HG02763 (cell line): Measurements from ENCODE around the gene SRR.

Experiments
- ATAC-seq: cut with Tn5 transposase; IDR thresholded peaks from one replicate; pipeline ENCODE4 v1.9.1; 2021; ENCODE audit warnings: mild to moderate bottlenecking, moderate library complexity; ENCODE audit not compliant: unreplicated experiment

SRR gene

DNA sequence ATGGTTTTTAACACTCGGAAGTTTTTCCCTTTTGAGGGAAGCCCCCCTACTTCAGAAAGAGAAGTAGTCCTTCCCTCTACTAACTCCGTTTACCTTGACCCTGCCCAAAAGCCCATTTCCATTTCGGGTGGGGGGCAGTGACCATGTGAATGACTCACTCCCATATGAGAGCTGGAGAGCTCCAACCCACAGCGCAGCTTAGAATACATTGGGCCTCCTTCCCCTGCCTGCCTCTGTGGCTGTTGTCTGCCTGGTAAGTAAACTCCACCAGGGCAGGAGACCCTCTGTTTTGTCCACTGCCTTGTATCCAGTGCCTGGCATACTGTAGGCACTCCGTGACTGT is 34.5 kb downstream of the SRR start:
- ATAC-seq: no peak

DNA sequence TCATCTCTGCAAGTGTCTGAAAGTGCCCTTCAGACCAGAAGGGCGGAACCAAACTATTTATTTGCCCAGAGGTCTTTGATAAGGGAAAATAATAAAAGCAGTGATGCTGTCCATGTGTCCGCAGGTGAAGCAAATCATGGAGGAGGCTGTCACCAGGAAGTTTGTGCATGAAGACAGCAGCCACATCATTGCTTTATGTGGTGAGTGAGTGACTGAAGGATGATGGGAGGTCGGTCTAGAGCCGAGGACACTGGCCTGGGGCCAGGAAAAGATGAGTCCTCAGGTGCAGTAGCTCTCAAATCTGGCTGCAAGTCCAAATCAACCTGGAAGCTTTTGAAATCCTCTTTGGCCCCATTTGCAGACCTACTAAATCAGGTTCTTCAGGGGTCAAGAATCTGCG is 39.7 kb downstream of the SRR start:
- ATAC-seq: no peak

DNA sequence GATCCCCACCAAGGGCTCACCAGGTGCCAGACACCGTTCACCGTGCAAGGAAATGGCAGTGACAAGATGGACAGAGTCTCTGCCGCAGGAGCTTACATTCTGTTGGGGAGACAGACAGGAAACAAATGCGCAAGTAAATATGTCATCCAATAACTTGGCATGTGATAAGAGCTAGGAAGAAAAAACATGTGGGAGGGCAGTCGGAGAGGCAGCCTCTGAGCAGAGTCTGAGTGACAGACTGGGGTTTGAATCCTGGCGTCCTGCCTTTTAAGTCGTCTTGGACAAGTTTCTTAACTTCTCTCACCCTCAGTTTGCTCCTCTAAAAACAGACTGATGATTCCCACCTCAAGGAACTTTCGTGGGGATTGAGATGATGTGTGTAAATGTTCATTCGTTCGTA is 40.8 kb downstream of the SRR start:
- ATAC-seq: no peak

DNA sequence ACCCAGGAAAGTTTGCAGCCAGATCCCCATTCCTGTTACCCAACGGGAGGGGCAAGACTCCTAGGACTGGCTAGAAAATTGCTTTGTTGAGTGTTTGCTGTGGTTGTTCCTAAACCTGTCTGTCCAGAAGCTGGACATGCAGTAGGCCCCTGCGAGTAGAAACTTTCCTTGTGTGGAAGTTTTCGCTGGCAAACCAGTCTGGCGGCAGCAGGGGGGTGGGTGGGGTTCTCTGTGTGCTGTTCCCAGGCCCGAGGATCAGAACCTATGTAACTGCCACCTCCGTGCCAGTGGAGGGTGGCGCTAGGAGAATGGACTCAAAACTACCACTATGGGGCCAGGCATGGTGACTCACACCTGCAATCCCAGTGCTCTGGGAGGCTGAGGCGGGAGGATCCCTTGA is 42.7 kb downstream of the SRR start:
- ATAC-seq: no peak

DNA sequence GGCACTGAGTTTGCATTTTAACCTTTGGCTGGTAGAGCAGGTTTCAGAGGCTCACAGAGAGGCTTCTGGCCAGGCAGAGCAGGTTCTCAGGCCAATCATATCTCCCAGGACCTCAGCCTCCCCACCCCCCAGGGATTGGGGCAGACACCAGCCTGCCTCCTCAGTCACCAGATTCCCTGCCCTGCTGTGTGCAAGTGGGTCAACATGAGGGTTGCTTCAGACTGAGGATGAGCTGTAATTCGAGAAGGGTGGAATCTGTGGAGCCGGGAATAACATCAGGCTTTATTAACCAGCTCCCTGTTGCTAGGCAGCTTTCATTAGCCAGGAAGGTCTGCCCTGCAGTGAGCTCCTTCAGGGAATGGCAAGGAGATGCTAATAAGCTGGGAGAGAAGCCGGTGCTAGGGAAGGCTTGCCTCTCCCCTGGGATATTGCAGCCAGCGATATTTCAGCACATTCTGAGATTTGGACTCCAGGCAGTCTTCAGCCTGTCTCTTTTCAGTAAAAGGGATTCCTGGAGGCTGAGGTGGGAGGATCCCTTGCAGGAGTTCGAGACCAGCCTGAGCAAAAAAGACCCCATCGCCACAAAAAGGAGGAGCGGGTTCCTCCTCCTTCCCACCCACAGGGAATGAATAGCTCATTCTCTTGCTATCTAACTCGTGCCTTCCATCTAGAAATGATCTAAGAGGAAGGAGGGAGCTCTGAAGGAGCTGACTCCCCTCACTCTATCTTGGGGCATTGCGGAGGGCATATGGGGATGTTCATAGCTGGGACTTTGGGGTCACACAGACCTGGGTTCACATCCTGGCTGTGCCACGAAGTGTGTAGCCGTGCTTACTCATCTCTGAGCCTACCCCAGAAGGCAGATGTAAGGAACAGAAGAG is 44.3 kb downstream of the SRR start:
- no peak for ATAC-seq

DNA sequence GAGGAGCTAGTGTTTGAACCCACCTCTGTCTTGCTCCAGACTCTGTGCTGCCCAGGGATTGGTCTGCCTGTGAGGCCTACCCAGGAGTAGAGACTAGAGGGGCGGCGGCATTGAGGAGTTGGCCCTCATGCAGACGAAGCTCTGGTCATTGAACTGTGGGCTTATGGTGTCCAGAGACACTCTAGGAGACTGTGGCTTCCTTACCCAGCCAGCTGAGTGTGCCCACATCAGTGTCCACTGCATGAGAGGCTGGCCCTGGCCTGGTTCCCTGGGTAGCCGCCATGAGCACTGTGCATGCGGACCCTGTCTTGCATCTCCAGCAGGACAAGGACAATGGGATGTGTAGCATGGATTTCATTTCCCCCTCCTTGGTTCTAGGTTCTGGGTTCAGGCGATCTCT is 47.5 kb downstream of the SRR start:
- no peak for ATAC-seq

DNA sequence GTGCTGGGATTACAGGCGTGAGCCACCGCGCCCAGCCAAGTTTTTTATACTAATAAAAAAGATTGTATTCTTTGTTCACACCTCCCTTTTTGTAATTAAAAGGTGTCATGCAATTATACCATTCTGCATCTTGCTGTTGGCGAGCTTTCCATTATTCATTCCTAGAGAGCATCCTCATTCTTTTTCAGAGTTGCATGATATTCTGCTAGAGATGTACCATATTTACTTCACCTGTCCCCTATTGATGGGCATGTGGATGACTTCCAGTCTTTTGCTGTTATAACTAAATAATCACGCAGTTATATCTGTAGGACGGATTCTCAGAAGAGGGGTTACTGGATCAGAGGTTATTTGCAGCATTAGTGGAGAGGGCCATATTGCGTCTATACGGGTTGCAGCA is 50.6 kb downstream of the SRR start:
- ATAC-seq: no peak

DNA sequence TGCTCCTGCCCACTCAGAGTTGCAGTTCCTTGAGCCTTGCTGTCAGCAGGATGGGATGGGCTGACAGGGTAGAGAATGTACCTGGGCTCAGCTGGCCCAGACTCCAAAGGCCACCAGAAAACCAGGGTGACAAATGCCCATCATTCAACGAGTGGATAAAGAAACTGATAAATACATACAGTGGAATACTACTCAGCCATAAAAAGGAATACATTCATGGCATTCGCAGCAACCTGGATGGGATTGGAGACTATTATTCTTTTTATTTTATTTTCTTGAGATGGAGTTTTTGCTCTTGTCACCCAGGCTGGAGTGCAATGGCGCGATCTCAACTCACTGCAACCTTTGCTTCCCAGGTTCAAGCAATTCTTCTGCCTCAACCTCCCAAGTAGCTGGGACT is 53.5 kb downstream of the SRR start:
- no peak for ATAC-seq

DNA sequence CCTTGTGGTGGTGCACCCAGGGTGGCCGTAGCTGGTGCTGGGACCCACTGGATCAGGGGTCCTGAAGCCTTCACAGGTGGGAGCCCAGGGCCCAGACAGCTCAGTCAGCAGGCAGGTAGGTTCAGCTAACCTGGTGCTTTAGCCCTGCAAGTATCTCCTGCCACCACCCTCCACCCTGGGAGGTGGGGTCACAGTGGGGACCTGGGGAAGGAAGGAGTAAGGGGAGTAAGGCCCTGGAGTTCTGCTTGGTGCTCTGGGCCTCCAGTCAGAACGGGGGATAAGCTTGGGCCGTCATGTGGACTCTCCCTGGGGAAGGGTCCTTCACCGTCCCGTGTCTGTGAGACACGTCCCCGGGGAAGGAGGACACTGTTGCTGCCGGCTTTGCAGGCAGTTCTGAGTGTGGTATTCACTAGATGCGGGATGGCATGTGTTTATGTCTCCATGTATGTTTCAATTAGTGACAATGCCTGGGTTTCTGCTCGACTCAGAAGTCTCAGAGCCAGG is 54.2 kb downstream of the SRR start:
- ATAC-seq: no peak

DNA sequence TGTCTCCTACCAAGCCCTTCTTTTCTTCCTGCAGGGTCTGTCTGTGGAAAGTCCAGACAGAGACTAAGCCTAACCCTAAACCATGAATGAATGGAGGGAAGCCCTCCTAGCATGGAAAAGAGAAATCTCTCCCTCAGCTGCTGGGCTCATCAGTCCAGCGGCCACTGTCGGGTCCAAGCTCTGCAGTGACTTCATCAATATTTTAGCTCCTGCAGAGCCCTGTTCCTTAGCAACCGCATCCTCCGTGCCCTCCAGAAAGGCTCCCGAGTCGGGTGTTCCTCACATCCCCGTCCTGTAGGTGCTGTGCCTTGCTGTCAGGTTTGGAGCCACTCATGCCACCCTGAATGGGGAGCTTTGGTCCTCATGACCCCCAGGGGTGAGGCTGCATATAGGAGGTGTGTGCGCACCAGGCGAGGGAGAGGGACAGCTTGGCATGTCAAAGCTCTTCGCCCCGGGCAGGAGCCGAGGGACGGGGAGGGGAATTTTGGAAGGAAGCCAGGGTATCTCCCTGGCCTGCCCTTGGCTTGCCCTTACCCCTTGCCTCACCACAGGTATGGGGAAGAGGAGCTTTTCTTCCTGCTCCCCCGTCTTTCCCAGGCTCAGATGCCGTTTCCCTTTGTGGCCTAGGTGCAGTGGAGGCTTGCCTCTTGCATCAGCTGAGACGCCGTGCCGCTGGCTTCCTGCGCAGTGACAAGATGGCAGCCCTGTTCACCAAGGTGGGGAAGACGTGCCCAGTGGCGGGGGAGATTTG is 57.4 kb downstream of the SRR start:
- ATAC-seq: no peak

DNA sequence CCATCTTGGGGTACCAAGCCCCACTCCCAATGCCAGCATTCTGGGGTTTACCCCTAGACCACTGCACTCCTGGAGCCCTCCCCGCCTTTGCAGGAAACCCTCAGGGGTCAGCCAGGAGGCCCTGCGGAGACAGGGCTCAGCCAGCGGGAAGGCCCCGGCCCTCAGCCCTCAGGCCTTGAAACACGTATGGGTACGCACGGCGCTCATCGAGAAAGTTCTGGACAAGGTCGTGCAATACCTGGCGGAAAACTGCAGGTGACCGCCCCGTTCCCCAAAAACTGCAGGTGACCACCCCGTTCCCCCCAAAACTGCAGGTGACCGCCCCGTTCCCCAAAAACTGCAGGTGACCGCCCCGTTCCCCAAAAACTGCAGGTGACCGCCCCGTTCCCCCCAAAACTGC is 58.3 kb downstream of the SRR start:
- ATAC-seq: no peak

DNA sequence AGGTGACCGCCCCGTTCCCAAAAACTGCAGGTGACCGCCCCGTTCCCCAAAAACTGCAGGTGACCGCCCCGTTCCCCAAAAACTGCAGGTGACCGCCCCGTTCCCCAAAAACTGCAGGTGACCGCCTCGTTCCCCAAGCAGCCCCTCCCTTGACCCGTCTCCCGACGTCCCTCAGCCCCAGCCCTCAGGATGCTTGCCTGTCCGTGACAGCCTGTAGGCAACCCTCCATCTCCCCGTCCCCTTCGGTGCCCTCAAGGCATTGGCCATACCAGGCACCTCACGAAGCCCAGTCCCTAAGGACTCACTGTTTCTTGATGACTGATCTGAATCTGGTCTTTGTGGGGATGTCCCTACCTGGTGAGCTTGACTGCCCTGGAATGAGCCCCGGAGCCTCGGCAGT is 58.7 kb downstream of the SRR start:
- no peak for ATAC-seq

DNA sequence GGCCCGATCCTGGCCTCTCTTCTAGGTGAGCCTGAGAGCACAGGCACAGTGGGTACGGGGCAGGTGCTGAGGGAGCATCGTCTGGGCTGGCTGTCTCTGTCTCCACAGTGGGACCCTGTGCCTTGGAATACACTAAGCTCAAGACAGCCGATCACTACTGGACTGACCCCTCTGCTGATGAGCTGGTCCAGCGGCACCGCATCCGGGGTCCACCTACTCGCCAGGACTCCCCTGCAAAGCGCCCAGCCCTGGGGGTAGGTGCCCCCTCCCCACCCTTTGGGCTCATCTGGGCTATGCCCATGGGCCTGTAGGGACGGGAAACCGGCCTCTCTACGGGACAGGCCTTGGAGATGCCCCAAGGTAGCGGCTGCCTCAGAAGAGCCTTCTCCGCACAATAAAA is 59.1 kb downstream of the SRR start:
- no peak for ATAC-seq

DNA sequence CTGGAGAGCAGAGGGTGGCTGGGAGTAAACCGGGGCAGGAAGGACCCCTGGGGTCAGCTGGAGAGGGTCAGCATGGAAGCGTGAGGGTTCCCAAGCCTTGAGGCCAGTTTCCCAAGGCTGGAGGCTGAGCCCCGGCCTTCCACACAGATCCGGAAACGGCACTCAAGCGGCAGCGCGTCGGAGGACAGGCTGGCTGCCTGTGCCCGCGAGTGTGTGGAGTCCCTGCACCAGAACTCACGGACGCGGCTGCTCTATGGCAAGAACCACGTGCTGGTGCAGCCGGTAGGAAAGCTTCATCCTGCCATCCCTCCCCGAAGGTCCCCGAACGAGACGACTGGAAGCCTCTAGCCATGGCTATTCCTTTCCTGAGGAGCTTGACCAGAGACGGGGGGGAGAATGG is 59.6 kb downstream of the SRR start:
- no peak for ATAC-seq

DNA sequence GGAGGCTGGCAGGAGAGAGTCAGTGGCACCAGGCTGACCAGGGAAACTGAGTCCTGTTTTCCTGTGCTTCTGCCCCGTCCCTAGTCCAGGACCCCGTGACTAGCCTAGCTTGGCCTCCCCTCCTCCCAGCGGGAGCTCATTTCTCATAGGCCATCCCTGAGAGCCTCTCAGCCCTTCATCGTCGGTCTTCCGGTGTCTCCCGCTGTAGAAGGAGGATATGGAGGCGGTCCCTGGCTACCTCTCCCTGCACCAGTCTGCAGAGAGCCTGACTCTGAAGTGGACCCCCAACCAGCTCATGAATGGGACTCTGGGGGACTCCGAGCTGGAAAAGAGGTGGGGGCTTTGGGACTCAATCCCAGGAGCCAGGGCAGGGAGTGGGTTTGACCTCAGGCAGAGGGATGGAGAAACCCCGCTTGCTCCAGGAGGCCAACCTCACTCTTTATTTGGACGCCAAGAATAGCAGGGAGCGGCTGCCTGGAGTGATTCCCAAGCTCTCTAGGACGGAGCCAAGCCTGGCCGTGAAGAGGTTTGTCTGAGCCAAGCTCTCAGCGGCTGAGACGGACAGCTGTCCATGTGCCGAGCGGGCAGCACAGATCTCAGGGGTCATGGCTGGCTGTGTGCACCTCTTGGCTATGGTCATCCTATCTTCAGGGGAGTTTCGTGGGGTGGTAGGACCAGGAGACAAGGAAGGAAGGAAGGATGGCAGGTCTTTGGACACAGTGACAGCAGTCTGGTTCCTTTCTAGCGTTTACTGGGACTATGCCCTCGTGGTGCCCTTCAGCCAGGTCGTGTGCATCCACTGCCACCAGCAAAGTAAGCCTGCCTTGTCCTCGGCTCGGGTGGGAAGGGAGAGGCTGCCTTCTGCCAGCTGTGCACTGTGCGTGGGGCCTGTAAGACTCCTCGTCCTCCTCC is 60.4 kb downstream of the SRR start:
- ATAC-seq: no peak

DNA sequence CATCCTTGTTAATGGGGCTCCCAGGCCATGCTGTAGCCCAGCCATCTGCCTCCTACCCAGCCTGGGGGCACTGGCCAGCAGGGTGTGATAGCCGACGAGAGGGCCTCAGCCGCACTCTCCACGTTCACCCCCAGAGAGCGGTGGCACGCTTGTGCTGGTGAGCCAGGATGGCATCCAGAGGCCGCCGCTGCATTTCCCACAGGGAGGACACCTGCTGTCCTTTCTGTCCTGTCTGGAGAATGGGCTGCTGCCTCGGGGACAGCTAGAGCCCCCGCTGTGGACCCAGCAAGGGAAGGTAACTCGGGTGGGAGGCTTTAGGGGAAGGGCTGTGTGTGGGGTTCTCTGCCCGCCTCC is 61.0 kb downstream of the SRR start:
- no peak for ATAC-seq

DNA sequence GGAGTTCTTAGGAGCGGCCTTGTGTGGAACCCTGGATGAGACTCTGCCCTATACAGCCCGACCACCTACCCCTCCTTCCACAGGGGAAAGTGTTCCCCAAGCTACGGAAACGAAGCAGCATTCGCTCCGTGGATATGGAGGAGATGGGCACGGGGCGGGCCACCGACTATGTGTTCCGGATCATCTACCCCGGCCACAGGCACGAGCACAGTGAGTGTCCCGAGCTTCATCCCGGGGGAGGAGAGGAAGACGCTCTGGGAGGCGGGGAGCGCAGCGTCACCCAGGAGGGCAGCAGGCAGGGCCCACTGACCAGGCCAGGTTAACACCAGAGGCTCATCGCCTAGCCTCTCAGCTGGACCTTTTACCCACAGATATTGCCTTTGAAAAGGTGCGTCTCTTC is 61.4 kb downstream of the SRR start:
- no peak for ATAC-seq

DNA sequence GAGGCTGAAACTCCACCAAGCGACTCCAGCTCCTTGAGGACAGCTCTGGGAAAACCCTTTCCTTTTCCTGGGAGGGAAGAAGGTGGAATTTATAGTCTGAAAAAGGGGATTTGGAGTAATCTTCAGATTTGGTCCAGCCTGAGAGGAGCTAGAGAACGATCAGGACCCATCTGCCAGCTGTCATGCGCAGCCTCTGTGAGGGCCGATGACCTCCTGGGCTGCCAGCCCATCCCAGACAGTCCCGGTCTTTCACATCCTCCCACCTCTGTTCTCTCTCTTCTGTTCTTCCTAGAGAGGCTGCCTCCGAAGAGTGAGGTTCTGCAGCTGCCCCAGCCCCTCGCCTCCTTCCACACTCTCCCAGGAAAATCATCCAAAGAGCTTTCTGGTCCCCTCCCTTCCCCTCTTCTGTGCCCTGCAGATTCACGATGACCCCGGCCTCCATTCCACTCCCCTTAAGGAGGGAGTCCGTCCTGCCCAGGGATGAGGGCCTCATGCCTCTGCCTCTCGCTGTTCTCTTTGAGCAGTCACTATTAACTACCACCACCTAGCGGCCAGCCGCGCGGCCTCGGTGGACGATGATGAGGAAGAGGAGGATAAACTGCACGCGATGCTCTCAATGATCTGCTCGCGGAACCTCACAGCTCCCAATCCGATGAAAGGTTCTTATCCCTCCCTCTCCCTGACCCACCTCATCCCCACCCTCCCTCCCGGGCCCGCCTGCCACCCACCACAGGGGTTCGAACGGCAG is 63.2 kb downstream of the SRR start:
- no peak for ATAC-seq

DNA sequence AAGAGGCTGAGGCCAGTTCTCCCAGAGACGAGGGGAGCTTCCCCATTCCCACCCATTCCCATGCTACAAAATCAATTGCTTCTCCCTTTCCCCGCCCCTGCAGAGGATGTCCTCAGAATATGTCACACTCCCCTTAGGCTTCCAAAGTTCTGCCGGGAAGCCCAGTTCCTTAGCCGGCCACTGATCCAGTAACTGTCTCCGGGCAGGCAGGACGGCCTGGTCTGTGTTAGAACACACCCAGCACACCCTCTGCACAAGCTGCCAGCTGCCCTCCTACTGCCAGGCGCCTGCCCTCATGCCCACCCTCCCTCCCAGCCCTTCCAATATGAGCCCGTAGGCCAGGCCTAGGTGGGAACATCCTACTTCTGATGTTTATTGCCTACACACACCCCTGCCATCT is 64.6 kb downstream of the SRR start:
- no peak for ATAC-seq

DNA sequence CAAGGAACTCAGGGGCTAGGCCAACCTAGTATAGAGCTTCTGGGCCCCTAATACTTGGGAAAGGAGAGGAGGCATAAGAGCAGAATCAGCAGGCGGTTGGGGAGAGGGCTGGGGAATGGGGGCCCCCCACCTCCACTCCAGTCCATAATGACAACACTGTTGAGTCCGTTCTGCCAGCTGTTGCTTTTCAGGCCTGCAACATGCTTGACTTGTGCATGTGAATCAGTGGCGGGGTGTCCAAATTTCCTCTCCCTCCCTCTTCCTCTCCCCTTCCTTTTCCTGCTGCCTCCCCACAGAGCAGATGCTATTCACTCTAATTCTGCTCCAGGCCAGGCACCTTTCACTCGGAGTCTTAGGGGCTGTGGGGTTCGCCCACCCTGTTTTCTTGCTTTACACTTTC is 65.3 kb downstream of the SRR start:
- no peak for ATAC-seq
